Islet of Langerhans (tissue), 1 donor: ENCODE data around the gene LCOR.
"Not testable (repeated sequence)": the region's sequence is repeated elsewhere in the genome, so short reads cannot be mapped to it uniquely, and the experiment has no call there.

ENCODE experiments used
- FAIRE-seq: peaks from one replicate; lab custom pipeline; 2011; peaks lifted over from hg19 to GRCh38; lab: Jason Lieb, UNC

LCOR gene

DNA sequence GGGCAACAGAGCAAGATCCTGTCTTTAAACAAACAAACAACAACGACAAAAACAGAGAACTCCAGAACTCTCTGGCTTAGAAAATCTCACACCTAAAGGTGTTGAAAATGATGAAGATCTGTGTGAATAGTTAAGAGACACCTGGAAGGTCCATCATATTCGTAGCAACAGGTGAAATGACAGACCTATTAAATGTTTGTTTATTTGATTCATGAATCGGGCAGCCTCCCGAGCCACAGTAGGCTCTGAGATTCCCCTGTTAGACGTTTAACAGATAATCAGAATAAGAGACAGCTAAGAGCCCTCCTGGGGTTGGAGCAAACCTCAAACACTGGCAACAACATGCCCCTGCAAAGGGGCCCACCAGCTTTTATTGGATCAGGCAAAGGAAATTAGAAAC lies 103.7 kb downstream of the LCOR start:
- FAIRE-seq = no peak

DNA sequence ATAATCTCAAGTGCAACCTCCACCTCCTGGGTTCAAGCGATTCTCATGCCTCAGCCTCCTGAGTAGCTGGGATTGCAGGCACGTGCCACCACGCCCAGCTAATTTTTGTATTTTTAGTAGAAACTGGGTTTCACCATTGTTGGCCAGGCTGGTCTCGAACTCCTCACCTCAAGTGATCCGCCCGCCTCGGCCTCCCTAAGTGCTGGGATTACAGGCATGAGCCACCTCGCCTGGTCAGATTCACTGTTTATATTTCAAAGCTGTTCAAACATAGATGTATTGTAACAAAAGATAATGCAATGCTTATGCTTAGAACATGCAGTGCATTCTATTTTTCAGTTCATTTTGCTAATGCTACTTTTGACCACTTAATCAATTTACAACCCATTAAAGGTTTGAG lies 111.1 kb downstream of the LCOR start:
- not testable (repeated sequence) for FAIRE-seq

DNA sequence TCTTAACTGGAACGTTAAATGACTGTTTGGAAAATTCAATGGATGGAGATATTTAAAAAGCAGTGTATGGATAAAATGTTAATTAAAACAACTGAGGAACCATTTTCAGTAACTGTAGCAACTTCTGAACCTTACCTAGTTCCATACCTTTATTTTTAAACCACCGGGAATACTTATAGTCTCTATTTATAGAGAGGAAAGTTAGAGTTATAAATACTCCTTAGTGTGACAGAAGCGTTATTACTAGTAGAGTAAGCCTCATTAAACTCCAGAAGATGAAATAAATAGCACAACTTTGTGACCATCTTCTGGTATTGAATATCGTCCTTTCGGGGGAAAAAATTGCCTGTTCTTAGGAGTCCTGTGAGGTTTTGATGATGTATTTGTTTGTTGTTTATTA lies 114.9 kb downstream of the LCOR start:
- peak; percentile 85 for FAIRE-seq

DNA sequence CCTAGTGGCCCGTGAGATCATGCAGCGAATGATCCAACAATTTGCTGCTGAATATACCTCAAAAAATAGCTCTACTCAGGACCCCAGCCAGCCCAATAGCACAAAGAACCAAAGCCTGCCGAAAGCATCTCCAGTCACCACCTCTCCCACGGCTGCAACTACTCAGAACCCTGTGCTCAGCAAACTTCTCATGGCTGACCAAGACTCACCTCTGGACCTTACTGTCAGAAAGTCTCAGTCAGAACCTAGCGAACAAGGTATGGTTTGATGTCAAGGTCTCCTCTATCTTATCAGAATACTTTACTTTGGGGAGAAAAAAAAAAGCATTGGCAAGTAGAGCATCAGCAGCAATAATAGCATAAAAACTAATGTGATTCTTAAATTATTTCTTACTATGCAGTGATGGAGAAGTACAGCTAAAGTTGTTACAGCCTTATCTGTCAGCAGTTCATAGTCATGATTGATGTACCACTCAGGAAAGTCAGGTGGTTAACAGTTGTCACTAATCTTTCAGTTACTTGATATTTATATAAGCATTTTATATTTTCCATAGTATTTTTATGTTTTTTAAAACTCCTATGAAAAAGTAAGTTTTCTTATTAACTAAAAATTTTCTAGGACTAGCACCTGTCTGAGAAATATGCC lies 117.1 kb downstream of the LCOR start:
- FAIRE-seq = peak; percentile 78

DNA sequence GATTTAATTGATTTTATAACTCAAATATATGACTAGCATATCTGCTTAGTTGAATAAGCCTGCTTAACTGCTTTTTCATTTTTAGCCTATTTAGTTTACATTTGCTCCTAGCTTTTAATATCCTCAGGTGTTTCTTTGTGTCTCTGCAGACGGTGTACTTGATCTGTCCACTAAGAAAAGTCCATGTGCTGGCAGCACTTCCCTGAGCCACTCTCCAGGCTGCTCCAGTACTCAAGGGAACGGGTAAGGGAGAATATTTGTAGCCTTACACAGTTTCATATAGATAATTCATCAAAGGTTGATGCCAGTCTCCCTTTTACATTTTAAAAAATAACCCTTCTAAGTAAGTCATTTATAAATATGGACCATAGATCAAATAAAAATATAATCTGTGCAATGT lies 119.9 kb downstream of the LCOR start:
- no peak for FAIRE-seq

DNA sequence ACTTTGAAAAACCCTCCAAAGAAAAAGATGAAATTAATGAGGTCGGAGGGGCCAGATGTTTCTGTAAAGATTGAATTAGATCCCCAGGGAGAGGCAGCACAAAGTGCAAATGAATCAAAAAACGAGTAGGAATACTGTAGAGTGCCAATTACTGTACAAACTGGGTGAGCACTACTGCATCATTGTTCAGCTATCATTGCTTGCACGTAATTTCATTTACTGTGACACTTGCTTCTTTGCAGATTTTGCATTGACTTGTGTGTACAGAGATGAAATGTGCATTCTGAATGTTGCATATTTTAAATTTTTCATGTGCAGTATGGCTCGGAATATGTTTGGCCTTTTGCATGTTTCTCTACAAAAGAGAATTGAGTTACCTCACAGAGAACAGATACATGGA lies 123.7 kb downstream of the LCOR start:
- no peak for FAIRE-seq

DNA sequence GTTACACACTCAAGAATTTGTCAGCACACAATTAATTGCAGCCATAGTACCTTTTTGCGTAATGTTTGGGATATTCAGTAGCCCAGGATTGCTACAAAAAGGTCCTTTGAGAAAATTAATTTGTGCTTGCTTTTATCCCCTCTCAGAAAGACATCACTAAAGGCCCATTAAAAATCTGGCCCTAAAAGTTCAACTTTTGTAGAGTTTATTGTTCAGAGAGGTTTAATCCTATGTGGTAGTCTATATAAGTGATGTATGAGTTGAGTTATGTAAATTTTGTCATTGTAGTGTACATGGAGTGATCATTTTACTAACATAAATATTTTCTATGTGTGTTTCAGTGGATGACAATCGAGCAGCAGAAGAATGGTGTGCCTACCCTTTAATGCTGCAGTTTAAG lies 126.0 kb downstream of the LCOR start:
- FAIRE-seq = no peak

DNA sequence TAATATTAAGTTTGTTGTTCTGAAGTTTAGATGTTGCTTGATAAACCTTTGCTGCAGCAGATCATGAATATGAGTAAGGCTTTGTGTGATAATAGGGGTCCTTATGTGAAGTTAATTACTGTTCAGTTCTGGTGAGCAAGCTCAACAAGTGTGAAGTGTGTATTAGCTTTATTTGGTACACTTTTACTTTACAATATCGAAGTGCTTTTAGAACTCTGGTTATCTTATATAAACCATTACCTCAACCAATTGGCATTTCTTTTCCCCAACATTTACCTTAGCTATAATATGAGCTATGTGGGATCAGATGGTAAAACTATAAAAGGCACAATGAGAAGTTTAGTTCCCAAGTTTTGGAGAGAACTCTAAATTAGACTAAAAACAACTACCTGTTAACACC lies 127.6 kb downstream of the LCOR start:
- no peak for FAIRE-seq

DNA sequence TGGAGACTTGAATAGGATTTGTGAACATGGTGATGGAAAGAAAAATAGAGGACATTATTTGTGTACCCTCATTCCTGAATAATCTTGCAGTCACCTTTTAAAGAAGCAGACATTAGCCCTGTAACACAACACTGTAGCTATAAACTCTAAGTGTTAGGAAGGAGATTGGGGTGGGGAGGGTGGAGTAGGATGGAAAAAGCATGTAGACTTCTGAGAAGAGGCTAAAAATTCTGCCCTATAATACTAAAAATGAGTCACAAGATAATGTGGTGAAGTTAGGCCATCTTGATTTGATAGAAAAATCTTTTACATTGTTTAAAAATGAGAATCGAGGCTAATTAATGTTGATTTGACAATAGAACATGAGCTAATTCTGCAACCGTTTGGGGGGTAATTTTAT lies 128.8 kb downstream of the LCOR start:
- peak; percentile 56 for FAIRE-seq

DNA sequence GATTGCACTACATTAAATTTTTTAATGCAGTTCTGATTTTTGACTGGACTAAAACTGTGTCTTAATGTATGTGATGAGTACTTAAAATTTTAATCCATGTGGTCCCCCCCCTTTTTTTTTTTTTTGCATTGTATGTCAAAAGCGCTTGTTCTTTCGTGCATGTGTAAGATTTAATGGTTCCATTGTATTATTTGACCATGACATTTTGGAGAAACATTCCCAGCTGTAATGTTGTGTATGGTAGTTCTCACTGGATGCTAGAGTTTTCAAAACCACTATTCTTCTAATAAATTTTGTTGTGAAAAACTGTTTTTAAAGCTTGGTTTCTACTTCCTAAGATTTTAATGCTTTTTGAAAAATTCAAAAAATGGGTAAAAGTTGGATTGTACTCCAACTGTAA lies 132.0 kb downstream of the LCOR start:
- no peak for FAIRE-seq

DNA sequence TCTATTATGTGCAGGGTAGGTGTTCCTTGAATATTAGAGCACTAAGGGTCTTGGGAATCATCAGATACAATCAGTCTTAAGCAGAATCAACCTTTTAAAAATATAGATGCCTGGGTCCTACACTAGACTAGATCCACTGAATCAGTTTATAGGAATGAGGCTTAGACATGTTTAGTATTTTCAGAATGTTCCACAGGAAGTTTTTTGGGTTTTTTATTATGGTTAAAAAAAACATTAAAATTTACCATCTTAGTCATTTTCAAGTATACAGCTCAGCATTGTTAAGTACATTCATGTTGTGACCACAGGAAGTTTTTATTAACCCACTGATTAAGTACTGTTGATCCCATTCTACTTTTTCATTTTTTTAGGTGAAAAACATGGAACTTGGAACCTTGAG lies 135.7 kb downstream of the LCOR start:
- peak; percentile 24 for FAIRE-seq

DNA sequence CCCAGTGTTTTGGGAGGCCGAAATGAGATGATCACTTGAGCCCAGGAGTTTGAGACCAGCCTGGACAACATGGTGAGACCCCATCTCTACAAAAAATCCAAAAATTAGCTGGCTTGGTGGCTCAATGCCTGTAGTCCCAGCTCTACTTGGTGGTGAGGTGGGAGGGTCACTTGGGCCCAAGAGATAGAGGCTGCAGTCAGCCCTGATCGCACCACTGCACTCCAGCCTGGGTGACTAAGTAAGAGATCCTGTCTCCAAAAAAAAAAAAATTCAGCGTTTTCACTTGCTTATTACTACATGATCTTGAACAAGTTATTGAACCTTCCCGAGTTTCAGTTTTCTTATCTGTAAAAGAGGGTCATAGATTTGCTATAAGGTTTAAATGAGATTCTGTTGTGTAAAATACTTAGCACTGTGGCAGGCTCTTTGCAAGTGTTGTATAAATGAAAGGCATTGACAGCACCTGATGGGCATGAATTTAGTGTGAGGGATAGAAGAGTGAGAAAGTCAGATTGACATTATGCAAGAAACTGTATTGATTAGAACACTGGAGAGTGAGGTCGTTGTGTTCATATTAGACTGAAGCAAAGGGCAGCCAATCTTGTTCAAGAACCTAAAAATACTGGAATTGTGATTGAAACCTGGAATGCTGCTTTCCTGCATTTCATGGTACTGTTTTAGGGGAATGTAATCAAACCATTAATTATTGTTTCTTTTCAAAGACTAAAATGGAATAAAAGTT lies 136.8 kb downstream of the LCOR start:
- no peak for FAIRE-seq

DNA sequence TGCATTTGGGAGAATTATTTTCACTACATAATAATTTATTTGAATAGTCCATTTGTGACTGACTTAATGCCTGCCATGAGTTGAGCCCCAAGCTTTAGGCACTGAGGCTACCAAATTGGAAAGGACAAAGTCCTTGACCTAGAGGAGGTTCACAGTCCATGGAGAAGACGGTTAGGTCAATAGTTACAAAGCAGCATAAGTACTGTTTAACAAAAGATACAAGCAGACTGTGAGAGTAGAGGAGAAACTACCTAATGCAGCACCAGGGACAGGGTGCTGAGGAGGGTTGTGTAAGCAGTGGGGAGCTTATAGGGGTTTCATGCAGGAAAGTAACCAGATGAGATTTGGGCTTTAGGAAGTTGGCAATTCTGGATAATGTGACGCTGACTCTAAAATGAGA lies 139.2 kb downstream of the LCOR start:
- FAIRE-seq = no peak

DNA sequence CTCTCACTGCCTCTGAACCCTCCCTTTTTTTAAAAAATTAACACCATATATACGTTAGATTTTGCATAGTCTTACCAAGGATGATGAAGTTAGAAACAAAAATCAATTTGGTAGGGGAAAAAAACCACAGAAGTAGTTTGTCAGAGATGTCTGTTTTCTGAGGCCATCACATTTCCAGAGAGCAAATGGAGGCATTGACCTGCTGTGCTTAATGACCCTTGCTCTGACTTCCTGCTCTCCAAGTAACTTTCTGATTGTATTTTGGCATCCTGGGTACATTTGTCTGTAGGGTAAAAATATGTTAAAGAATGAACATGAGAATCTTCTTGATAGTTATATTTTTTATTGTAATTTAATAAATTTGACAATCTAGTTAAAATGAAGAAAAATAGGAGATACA lies 140.2 kb downstream of the LCOR start:
- FAIRE-seq = no peak

DNA sequence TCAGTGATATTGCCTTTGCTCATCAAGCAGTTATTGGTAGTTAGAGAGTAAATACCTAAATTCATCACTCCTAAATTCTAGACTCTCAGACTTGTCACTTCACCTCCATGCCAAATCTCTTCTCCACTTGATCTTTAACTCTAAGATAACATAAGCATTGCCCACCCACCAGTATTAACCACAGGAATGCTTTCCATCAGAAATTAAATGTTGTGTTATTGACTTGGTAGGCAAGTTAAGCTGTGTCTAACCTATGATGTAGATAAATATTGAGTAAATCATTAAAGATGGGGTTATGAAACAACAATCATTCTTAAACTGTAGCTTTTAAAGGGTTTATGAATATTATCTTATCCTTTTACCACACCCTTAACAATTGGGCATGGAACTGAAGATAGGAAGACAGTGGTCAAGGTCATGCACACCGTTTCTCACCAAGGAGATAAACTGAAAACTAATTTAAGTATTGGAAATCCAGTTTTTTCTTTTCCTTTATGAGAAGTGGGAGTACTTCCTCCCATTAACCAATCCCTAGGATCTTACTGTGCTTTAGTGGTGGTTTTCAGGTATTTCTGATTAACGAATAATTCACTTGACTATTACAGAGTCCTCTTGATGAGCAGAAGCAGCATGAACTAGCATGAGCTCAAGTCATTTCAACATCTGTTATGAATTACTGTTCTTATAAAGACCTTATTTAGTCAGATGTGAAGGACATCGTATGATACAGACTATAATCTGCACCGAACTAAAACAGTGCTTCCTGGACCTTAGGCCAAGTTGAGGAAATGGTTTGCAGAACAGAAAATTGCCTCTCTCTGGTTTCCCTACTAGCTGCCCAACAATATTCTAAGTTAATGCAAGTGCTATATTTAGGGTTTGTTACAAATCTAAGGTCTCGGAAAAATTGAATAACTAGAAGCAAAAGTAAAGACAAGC lies 142.0 kb downstream of the LCOR start:
- FAIRE-seq = no peak

DNA sequence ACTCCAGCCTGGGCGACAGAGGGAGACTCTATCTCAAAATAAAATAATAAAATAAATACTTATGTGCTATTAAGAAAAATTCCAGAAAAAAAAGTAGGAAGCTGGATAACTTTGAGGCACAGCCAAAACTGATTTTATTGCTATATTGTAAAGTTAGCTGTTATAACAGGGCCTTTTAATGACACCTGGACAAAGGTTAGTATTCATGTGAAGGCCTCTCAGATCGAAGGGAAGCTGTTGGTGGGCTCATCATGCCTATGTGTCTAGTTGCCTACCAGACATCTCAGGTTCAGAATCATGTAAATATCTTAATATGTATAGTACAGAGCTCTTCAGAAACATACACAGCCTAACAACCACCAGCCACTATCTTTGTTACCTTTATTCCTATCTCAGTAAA lies 143.0 kb downstream of the LCOR start:
- FAIRE-seq = no peak

DNA sequence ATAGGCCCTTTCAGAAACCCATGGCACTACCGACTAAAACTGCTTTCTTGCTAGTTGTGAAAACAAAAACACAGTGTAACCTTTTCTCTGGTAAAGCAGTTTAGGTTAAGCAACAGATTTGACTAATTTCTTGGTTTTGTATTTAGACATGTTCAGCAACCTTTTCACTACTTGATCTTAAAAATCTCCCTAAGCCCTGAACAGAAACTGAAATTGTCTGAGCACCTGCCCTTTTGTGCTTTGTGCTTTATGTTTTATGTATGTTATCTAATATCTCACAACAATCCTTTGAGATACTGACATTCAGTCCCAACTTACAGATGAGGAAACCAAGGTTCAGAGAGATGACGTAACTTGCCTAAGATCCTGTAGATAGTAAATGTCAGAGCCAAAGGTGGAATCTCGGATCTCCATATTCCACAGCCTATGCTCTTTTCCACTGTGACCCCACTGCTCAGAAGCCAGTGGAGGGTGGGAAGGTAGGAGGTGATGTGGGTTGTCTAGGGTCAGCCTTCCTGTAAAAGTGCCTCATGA lies 146.6 kb downstream of the LCOR start:
- FAIRE-seq = no peak

DNA sequence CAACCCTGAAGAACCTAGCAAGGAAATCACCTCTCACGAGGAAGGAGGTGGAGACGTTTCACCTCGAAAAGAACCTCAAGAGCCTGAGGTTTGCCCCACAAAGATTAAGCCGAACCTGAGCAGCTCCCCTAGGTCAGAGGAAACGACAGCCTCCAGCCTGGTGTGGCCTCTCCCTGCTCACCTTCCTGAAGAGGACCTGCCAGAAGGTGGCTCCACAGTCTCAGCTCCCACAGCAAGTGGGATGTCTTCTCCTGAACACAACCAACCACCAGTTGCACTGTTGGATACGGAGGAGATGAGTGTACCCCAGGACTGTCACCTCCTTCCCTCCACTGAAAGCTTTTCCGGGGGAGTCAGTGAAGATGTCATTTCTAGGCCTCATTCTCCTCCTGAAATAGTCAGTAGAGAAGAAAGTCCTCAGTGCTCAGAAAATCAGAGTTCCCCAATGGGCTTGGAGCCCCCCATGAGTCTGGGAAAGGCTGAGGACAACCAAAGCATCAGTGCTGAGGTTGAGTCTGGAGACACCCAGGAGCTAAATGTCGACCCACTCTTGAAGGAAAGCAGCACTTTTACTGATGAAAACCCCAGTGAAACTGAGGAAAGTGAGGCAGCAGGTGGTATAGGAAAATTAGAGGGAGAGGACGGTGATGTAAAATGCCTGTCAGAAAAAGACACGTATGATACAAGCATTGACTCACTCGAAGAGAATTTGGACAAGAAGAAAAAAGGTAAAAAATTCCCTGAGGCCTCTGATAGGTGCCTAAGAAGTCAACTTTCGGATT lies 150.2 kb downstream of the LCOR start:
- FAIRE-seq = no peak

DNA sequence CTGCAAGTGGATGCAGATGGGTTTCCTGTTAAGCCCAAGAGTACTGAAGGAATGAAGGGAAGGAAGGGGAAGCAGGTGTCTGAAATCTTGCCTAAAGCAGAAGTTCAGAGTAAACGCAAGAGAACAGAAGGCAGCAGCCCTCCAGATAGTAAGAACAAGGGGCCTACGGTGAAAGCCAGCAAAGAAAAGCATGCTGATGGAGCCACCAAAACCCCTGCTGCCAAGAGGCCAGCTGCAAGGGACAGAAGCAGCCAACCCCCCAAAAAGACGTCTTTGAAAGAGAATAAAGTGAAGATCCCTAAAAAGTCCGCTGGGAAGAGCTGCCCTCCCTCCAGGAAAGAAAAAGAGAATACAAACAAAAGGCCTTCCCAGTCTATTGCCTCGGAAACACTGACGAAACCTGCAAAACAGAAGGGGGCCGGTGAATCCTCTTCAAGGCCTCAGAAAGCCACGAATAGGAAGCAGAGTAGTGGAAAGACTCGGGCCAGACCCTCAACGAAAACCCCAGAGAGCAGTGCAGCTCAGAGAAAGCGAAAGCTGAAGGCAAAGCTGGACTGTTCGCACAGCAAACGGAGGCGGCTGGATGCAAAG lies 152.5 kb downstream of the LCOR start:
- no peak for FAIRE-seq

DNA sequence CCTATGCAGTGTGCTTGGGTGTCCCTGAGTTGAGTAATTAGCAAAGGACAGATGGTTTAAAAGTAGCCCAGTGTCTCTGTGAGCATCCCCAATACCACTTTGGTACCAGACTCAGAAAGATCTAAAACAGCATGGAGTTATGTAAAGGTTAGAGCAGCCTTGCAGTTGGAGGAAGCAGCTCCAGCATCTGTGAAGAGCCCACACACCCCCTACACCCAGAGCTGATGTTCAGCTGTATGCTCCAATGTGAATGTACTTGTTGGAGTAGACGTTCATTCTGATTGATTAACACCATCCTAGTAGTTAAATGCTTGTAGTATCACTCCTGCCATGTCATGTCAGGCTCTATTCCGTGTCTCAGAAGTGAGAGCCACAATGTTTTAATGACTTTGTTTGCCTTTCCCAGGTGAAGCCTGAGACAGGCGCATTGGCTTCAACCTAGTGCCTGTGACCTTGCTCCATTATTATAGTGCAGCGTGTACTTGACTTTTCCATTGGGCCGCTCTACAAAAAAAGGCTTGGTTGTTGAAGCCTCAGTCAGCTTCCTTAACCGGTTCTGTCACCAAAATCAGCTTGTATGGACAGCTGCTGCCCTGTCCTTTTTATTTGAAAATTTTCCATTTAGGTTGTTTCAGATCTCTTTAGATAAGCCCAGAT lies 154.2 kb downstream of the LCOR start:
- no peak for FAIRE-seq
